Right lobe of liver (tissue), 6 donors: ENCODE measurements around the gene F13A1. TPM values are rescaled to one million over a fixed set of nuclear protein-coding genes. Genes with fewer than 3 reads are reported as not detected.

ENCODE experiments used
- ATAC-seq, 4 donors: fragments of 200-7000 bp; cut with Tn5 transposase; one replicate each; pipeline ENCODE4 v1.9.1; 2020; ENCODE audit warnings: mild to moderate bottlenecking in 4 of 4, moderate library complexity in 4 of 4
- DNase-seq, 3 donors: peaks; one replicate each; pipeline ENCODE4 v3.0.0-alpha.2; 2020
- H3K27ac ChIP-seq, 3 donors: fragments of 200-600 bp; one replicate each; pipeline ENCODE4 v1.8.0; 2022
- H3K27me3 ChIP-seq, 2 donors: fragments of 200-600 bp; one replicate each; pipeline ENCODE4 v1.8.0; 2022
- H3K36me3 ChIP-seq, 4 donors: fragments of 200-600 bp; sonication (generic) in 1 of 4; one replicate each; pipeline versions ENCODE4 v1.5.1 to v1.8.0; 2017 to 2022; ENCODE audit warnings: control low read depth in 1 of 4
- H3K4me1 ChIP-seq, 4 donors: fragments of 200-600 bp; sonication (generic) in 1 of 4; one replicate each; pipeline versions ENCODE4 v1.5.1 to v1.8.0; 2017 to 2022; ENCODE audit warnings: control low read depth in 1 of 4
- H3K4me3 ChIP-seq, 3 donors: fragments of 200-600 bp; one replicate each; pipeline ENCODE4 v1.8.0; 2022
- H3K9me3 ChIP-seq, 4 donors: fragments of 200-600 bp; sonication (generic) in 1 of 4; one replicate each; pipeline versions ENCODE4 v1.5.1 to v1.8.0; 2017 to 2022; ENCODE audit warnings: control low read depth in 1 of 4
- POLR2A ChIP-seq: fragments of 450-650 bp; IDR thresholded peaks from one replicate; pipeline ENCODE4 v1.6.1; 2017; ENCODE audit warnings: antibody characterized with exemption, mild to moderate bottlenecking
- WGBS: methylation state at CpG from one replicate; pipeline ENCODE4 v1.1.6; 2018; ENCODE audit warnings: low coverage, low lambda C conversion rate; ENCODE audit not compliant: insufficient coverage; ENCODE audit errors: missing lambda C conversion rate; 5-methylcytosine and 5-hydroxymethylcytosine counted together
- intact Hi-C, 2 donors: fragments of 100-400 bp; cut with DNase I; formaldehyde crosslinking; loops; one replicate each; pipeline versions ENCODE4 v1.11.2 to v1.14.1; 2022
- total RNA-seq, 6 experiments: library from RNA; depleted of rRNA in 2 of 6; stranded (reverse); fragments of >200 nt in 2 of 6; fragmentation: NEBNext Ultra II Directional in 3 of 6; extraction: Animal tissue kit (Norgen Biotek cat#: 25700) in 3 of 6; gene quantifications; one replicate each; pipeline versions ENCODE4 v1.1.0 to v1.2.4, GENCODE V29; 2016 to 2023
- TF ChIP-seq, protein P1 (sequence below), 4 donors: fragments of 200-600 bp in 3 of 4; fragments of 450-650 bp in 1 of 4; IDR thresholded peaks; one replicate each; pipeline versions ENCODE4 v1.5.1 to v1.8.0; 2016 to 2022; ENCODE audit warnings: antibody characterized with exemption in 4 of 4, mild to moderate bottlenecking in 2 of 4
- donor health status: DM: no; HTN: yes; CAD: no.
- donor health status: DM: no; HTN: no; CAD: no.
- donor health status: DM: no; HTN: no; CAD: no.
- donor health status: DM: no; HTN: yes; CAD: no.
- donor health status: DM: no; HTN: yes; CAD: no.

Gene F13A1
- total RNA-seq, 6 experiments from 2014 or later = 0.86 to 10.1 (median 2.1) TPM

DNA sequence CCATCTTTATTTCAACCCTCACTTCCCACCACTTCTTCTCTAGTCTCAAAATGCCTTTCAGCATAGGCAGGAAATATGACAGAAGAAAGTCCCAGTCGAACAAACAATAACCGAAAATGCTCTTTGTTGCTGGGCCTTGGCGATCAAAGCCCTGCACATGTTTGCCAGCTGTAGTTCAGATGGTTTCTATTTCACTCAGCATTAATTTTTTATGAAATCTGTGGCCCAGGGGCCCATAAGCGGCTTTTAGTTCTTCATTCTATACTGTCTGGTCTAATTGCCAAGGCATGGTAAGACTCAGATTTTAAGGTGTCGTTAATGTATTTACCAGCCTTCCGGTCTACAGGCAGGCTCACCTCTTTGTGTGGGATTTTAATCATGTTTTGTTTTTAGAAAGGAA, 10.9 kb upstream of the F13A1 start:
- Histone ChIP-seq H3K36me3 (no peaks in the 10 kb centered on the region), H3K4me3 (no peak overlapping the region), H3K9me3 (no peaks in the 10 kb centered on the region), H3K4me1 (no peaks in the 10 kb centered on the region), H3K27me3 (no peaks in the 10 kb centered on the region), H3K27ac (no peak overlapping the region)
- TF ChIP-seq, protein P1, sequence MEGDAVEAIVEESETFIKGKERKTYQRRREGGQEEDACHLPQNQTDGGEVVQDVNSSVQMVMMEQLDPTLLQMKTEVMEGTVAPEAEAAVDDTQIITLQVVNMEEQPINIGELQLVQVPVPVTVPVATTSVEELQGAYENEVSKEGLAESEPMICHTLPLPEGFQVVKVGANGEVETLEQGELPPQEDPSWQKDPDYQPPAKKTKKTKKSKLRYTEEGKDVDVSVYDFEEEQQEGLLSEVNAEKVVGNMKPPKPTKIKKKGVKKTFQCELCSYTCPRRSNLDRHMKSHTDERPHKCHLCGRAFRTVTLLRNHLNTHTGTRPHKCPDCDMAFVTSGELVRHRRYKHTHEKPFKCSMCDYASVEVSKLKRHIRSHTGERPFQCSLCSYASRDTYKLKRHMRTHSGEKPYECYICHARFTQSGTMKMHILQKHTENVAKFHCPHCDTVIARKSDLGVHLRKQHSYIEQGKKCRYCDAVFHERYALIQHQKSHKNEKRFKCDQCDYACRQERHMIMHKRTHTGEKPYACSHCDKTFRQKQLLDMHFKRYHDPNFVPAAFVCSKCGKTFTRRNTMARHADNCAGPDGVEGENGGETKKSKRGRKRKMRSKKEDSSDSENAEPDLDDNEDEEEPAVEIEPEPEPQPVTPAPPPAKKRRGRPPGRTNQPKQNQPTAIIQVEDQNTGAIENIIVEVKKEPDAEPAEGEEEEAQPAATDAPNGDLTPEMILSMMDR (IDR thresholded peaks at IDR 0.05) = no peak
- no peak for TF ChIP-seq POLR2A
- intact Hi-C loops = no loop called here
- WGBS = 82% methylated on average over 6 of the region's 6 CpGs
- ATAC-seq (peak in 2 of 4 donors; percentile 21 to 53), DNase-seq (no peak)

DNA sequence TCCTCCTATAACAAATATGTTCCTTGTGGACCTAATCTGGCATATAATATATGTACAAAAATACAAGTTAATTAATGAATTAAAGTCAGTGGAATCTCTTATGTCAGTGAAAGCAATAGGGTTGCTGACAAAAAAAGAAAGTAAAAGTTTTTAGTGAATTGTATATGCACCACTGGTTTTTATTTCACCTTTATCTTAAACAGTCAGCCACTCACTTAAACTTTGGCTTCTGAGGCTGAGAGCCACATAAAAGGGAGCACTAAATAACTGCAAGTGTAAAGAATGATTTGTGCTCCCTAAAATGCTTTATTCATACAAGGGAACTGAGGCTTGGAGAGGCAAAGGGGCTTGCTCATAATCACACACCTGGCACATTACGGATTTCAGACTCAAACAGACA, 9.9 kb upstream of the F13A1 start:
- Histone ChIP-seq H3K4me3 (no peak overlapping the region), H3K36me3 (no peaks in the 10 kb centered on the region), H3K27me3 (no peaks in the 10 kb centered on the region), H3K9me3 (no peaks in the 10 kb centered on the region), H3K27ac (no peak overlapping the region), H3K4me1 (no peaks in the 10 kb centered on the region)
- TF ChIP-seq, protein P1 (IDR thresholded peaks at IDR 0.05) = no peak
- no peak for TF ChIP-seq POLR2A
- intact Hi-C loops = no loop called here
- DNase-seq (no peak), ATAC-seq (no peak)
- 71% methylated on average over 1 of the region's 1 CpG for WGBS

DNA sequence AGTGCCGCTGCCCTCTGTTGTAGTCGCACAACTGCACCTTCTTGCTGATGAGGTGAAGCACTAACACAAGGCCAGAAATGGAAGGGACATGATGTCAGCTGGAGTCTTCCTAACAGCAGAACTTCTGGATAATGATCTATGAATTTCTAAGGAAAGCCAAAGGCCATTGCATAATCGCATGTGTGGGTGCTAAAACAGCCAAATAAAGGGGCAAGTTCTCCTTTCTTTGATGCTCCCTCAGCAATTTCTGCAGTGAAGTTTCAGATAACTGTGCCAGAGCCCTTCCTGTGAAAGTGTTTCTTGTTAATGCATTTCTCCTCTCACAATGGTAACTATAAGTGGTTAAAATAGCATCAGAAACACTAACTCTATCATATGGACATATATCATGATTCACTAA, 8.0 kb upstream of the F13A1 start:
- Histone ChIP-seq H3K27me3 (no peaks in the 10 kb centered on the region), H3K9me3 (no peaks in the 10 kb centered on the region), H3K27ac (no peak overlapping the region), H3K4me3 (no peak overlapping the region), H3K4me1 (no peaks in the 10 kb centered on the region), H3K36me3 (no peaks in the 10 kb centered on the region)
- ATAC-seq = peak in 1 of 4 donors; percentile 41
- TF ChIP-seq, protein P1 (IDR thresholded peaks at IDR 0.05) = no peak
- no peak for TF ChIP-seq POLR2A
- DNase-seq = no peak
- intact Hi-C loops = no loop called here
- WGBS = 25% methylated on average over 1 of the region's 3 CpGs

DNA sequence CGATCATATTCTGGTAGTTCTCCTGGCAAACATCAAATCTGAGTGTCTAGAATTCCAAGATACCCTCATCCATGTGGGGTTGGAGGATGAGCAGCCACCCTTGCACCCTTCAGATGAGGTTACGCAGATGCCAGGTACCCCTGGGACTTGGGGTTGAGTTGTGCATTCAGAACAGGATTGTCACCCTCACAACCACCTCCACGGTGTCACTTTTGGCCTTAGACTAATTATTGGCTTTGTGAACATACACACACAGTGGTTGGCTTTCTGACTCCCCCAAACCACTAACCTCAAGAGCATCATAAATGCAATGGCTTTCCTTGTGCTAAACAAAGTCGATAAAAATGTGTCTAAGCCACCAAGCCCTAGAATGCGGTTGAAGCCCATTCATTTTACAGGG, 2.9 kb upstream of the F13A1 start:
- WGBS = 80% methylated on average over 5 of the region's 5 CpGs
- H3K27me3 ChIP-seq = no peaks in the 10 kb centered on the region
- no peak overlapping the region for H3K27ac ChIP-seq
- no peaks in the 10 kb centered on the region for H3K9me3 ChIP-seq
- no peaks in the 10 kb centered on the region for H3K4me1 ChIP-seq
- ATAC-seq (no peak), DNase-seq (no peak)
- intact Hi-C loops = no loop called here
- TF ChIP-seq, protein P1 (IDR thresholded peaks at IDR 0.05) = no peak
- no peak for TF ChIP-seq POLR2A
- no peak overlapping the region for H3K4me3 ChIP-seq
- H3K36me3 ChIP-seq = no peaks in the 10 kb centered on the region

DNA sequence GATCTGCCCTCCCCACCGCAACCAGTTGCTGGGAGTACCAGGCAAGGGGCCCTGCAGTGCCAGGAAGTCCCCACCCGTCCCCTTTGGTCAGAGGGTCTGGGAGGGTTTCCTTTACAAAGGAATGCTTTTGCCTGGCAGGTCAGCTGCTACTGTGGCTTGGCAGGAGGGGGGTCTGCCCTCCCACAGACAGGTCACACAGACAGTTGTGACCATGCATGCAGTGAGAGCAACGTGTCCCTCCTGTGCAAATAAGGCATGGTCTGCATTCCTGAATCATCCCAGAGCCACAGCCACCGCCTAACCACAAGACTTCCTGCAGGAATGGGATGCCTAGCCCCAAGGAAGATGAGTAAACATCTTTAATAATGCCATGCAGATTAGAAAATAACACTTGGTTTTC, 439 bp upstream of the F13A1 start:
- H3K4me1 ChIP-seq = no peaks in the 10 kb centered on the region
- H3K27ac ChIP-seq = no peak overlapping the region
- no peaks in the 10 kb centered on the region for H3K27me3 ChIP-seq
- H3K9me3 ChIP-seq = no peaks in the 10 kb centered on the region
- no peaks in the 10 kb centered on the region for H3K36me3 ChIP-seq
- DNase-seq (no peak), ATAC-seq (no peak)
- H3K4me3 ChIP-seq = no peak overlapping the region
- no peak for TF ChIP-seq POLR2A
- TF ChIP-seq, protein P1 (IDR thresholded peaks at IDR 0.05) = no peak
- intact Hi-C loops = no loop called here
- WGBS = 3% methylated on average over 3 of the region's 4 CpGs
